Measurements from ENCODE around the gene ARHGAP28. TPM values are rescaled to one million over a fixed set of nuclear protein-coding genes. Genes with fewer than 3 reads are reported as not detected.

ARHGAP28 gene
- polyA plus RNA-seq, 3 donors: not detected

GRCh38 chr18:6781796-6782195 lies 52.3 kb downstream of the ARHGAP28 start:
- no peaks in the 10 kb centered on the region for H3K9me3 ChIP-seq (replicated peaks in 1 of 2; ENCODE audit: control insufficient read depth in 1 of 2, insufficient read depth in 1 of 2, low read length in 2 of 2)
- no peaks in the 10 kb centered on the region for H3K27me3 ChIP-seq (ENCODE audit: control insufficient read depth in 2 of 2, insufficient read depth in 2 of 2, low read length in 2 of 2)
- no peak overlapping the region for H3K9ac ChIP-seq (ENCODE audit: insufficient read depth, low read length, poor library complexity, severe bottlenecking)
- no peak overlapping the region for H3K4me2 ChIP-seq (replicated peaks; ENCODE audit: extremely low read depth, low read length, poor library complexity, severe bottlenecking)
- no peaks in the 10 kb centered on the region for H3K4me1 ChIP-seq (ENCODE audit: control insufficient read depth in 1 of 2, insufficient read depth in 2 of 2, low read length in 2 of 2)
- H4K20me1 ChIP-seq (ENCODE audit: insufficient read depth, low read length): no peaks in the 10 kb centered on the region
- intact Hi-C loops (cut with micrococcal nuclease): no loop called here
- no peak for TF ChIP-seq CTCF (IDR thresholded peaks at IDR 0.05)
- H3K4me1 Mint-ChIP-seq: no peaks in the 10 kb centered on the region
- no peak overlapping the region for H3K27ac Mint-ChIP-seq
- no peak for DNase-seq
- no peaks in the 10 kb centered on the region for H3K79me2 ChIP-seq (ENCODE audit: insufficient read depth, low read length)
- H3K36me3 ChIP-seq (replicated peaks in 1 of 2; ENCODE audit: control insufficient read depth in 1 of 2, insufficient read depth in 2 of 2, low read length in 2 of 2): no peaks in the 10 kb centered on the region
- H3K27ac ChIP-seq (ENCODE audit: low read depth in 1 of 2, low read length in 2 of 2): no peak overlapping the region
- H3K36me3 Mint-ChIP-seq: no peaks in the 10 kb centered on the region
- peaks cover 0 to 2% (median 0%) of the 10 kb centered on the region in 3 donors for H3K27me3 Mint-ChIP-seq (ENCODE audit: low read depth in 3 of 3)
- H2AFZ ChIP-seq (ENCODE audit: insufficient read depth, low read depth, low read length, poor library complexity, severe bottlenecking): no peak overlapping the region
- H3K9me3 Mint-ChIP-seq: peaks cover 0 to 8% (median 4%) of the 10 kb centered on the region in 7 donors
- H3K4me3 Mint-ChIP-seq: no peak overlapping the region
- no peak overlapping the region for H3K4me3 ChIP-seq (replicated peaks in 1 of 3; ENCODE audit: low read depth in 2 of 3, low read length in 3 of 3)

DNA sequence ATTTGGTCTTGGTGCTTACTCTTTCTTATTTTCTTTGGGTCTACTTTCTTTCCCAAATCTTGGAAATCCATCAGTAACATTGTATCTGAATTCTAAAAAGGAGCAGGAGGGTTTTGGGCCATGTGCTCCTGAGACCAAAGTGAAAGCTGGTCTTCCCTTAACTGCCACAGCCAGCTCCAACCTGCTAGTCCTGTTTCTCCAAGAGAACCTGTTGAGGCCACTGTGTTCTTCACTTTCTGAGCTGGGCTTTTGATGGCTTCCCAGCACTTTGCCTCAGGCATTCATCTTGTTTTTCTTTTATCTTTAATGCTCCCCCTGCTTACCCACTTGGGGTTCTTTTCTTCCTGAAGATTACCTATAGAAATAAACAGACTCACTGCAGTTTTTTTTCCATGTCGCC lies 53.3 kb downstream of the ARHGAP28 start:
- no peaks in the 10 kb centered on the region for H3K27me3 Mint-ChIP-seq (ENCODE audit: low read depth in 3 of 3)

More for the DNA sequence above, 53.3 kb downstream of the ARHGAP28 start:
- H3K4me3 Mint-ChIP-seq: no peak overlapping the region
- Histone ChIP-seq H3K4me3 (replicated peaks in 1 of 3; ENCODE audit: low read depth in 2 of 3, low read length in 3 of 3) (no peak overlapping the region), H3K9ac (ENCODE audit: insufficient read depth, low read length, poor library complexity, severe bottlenecking) (no peak overlapping the region), H3K4me2 (replicated peaks; ENCODE audit: extremely low read depth, low read length, poor library complexity, severe bottlenecking) (no peak overlapping the region), H4K20me1 (ENCODE audit: insufficient read depth, low read length) (no peaks in the 10 kb centered on the region), H2AFZ (ENCODE audit: insufficient read depth, low read depth, low read length, poor library complexity, severe bottlenecking) (no peak overlapping the region), H3K4me1 (ENCODE audit: control insufficient read depth in 1 of 2, insufficient read depth in 2 of 2, low read length in 2 of 2) (no peaks in the 10 kb centered on the region), H3K79me2 (ENCODE audit: insufficient read depth, low read length) (no peaks in the 10 kb centered on the region), H3K27me3 (ENCODE audit: control insufficient read depth in 2 of 2, insufficient read depth in 2 of 2, low read length in 2 of 2) (no peaks in the 10 kb centered on the region), H3K9me3 (replicated peaks in 1 of 2; ENCODE audit: control insufficient read depth in 1 of 2, insufficient read depth in 1 of 2, low read length in 2 of 2) (no peaks in the 10 kb centered on the region), H3K27ac (ENCODE audit: low read depth in 1 of 2, low read length in 2 of 2) (no peak overlapping the region), H3K36me3 (replicated peaks in 1 of 2; ENCODE audit: control insufficient read depth in 1 of 2, insufficient read depth in 2 of 2, low read length in 2 of 2) (no peaks in the 10 kb centered on the region)
- H3K27ac Mint-ChIP-seq: no peak overlapping the region
- H3K36me3 Mint-ChIP-seq: no peaks in the 10 kb centered on the region
- intact Hi-C loops (cut with micrococcal nuclease): no loop called here
- no peak for TF ChIP-seq CTCF (IDR thresholded peaks at IDR 0.05)
- H3K4me1 Mint-ChIP-seq: no peaks in the 10 kb centered on the region
- no peak for DNase-seq
- no CpG with 5 or more reads among the region's 1 CpG for WGBS (ENCODE audit: insufficient coverage)
- H3K9me3 Mint-ChIP-seq: peaks cover 0 to 9% (median 4%) of the 10 kb centered on the region in 7 donors
